Smooth muscle cell (in vitro differentiated cells): ENCODE data around the gene NUMBL. TPM values are rescaled to one million over a fixed set of nuclear protein-coding genes. Genes with fewer than 3 reads are reported as not detected.

ENCODE experiments used
- polyA plus RNA-seq: library from polyadenylated mRNA; unstranded; fragments of >200 nt; fragmentation: Nextera tagmentation; extraction: Ambion mirVana; gene quantifications from 2 replicates; pipeline ENCODE4 v1.2.1, GENCODE V29; 2016
- small RNA-seq: library from RNA; depleted of rRNA; stranded (forward); fragments of <200 nt; gene quantifications from one replicate; pipeline ENCODE3, GENCODE V24; 2014
- total RNA-seq: library from RNA; depleted of rRNA; stranded (reverse); fragments of >200 nt; gene quantifications from 2 replicates; pipeline ENCODE4 v1.2.3, GENCODE V29; 2014

Gene NUMBL
- total and polyA plus RNA-seq, 2 experiments from 2014 or later, result 30.5 to 73.0 TPM

Small RNA genes within 50 kb of the gene (small RNA-seq; reads per million reads assigned to genes)
- gene RNU6-195P, result not detected

Other genes with a start within 250 kb of the NUMBL start
- gene SERTAD3, start 246.3 kb downstream of the NUMBL start, total RNA-seq, result 40.4 and 43.1 TPM in 2 replicates
- 78.0 and 82.9 TPM in 2 replicates for gene SERTAD3, start 246.3 kb downstream of the NUMBL start, polyA plus RNA-seq
- gene BLVRB, start 224.9 kb downstream of the NUMBL start, total RNA-seq, result 49.1 and 50.3 TPM in 2 replicates
- 86.4 and 95.4 TPM in 2 replicates for gene BLVRB, start 224.9 kb downstream of the NUMBL start, polyA plus RNA-seq
- 0.45 and 1.0 TPM in 2 replicates for gene SPTBN4, start 223.7 kb downstream of the NUMBL start, total RNA-seq
- 0.63 and 1.2 TPM in 2 replicates for gene SPTBN4, start 223.7 kb downstream of the NUMBL start, polyA plus RNA-seq
- gene SHKBP1, start 113.8 kb downstream of the NUMBL start, total RNA-seq, result 38.8 and 40.9 TPM in 2 replicates
- 90.8 and 102 TPM in 2 replicates for gene SHKBP1, start 113.8 kb downstream of the NUMBL start, polyA plus RNA-seq
- 28.5 and 38.5 TPM in 2 replicates for gene LTBP4, start 89.3 kb downstream of the NUMBL start, total RNA-seq
- gene LTBP4, start 89.3 kb downstream of the NUMBL start, polyA plus RNA-seq, result 170 and 188 TPM in 2 replicates
- 17.7 and 26.0 TPM in 2 replicates for gene COQ8B, start 26.2 kb upstream of the NUMBL start, total RNA-seq
- 20.7 and 21.2 TPM in 2 replicates for gene COQ8B, start 26.2 kb upstream of the NUMBL start, polyA plus RNA-seq
- gene ITPKC, start 26.5 kb upstream of the NUMBL start, total RNA-seq, result 22.0 and 24.1 TPM in 2 replicates
- gene ITPKC, start 26.5 kb upstream of the NUMBL start, polyA plus RNA-seq, result 25.0 and 31.9 TPM in 2 replicates
- gene ACTMAP, start 59.8 kb upstream of the NUMBL start, total RNA-seq, result 2.0 and 2.9 TPM in 2 replicates
- gene ACTMAP, start 59.8 kb upstream of the NUMBL start, polyA plus RNA-seq, result 8.6 and 8.7 TPM in 2 replicates
- 30.3 and 39.3 TPM in 2 replicates for gene SNRPA, start 60.6 kb upstream of the NUMBL start, total RNA-seq
- gene SNRPA, start 60.6 kb upstream of the NUMBL start, polyA plus RNA-seq, result 87.7 TPM in 2 replicates
- gene MIA, start 84.9 kb upstream of the NUMBL start, total RNA-seq, result 3.8 TPM in 1 of 2 replicates, not detected in the other
- 2.4 and 4.0 TPM in 2 replicates for gene MIA, start 84.9 kb upstream of the NUMBL start, polyA plus RNA-seq
- gene RAB4B, start 87.6 kb upstream of the NUMBL start, total RNA-seq, result 10.6 and 12.1 TPM in 2 replicates
- gene RAB4B, start 87.6 kb upstream of the NUMBL start, polyA plus RNA-seq, result 39.5 and 43.5 TPM in 2 replicates
- 25.1 and 26.7 TPM in 2 replicates for gene EGLN2, start 108.5 kb upstream of the NUMBL start, total RNA-seq
- gene EGLN2, start 108.5 kb upstream of the NUMBL start, polyA plus RNA-seq, result 77.1 and 90.5 TPM in 2 replicates
- not detected in 2 replicates for gene CYP2A6, start 159.8 kb upstream of the NUMBL start, total RNA-seq
- not detected in 2 replicates for gene CYP2A6, start 159.8 kb upstream of the NUMBL start, polyA plus RNA-seq
- not detected in 2 replicates for gene CYP2A7, start 191.6 kb upstream of the NUMBL start, total RNA-seq
- not detected in 2 replicates for gene CYP2A7, start 191.6 kb upstream of the NUMBL start, polyA plus RNA-seq